Peyer's patch (tissue), 4 donors: ENCODE results near the gene ABLIM2. TPM values are rescaled to one million over a fixed set of nuclear protein-coding genes. Genes with fewer than 3 reads are reported as not detected.

Experiments used
- DNase-seq, 3 donors: peaks; one replicate each; pipeline ENCODE4 v3.0.0-alpha.2; 2017 to 2019
- H3K27ac ChIP-seq, 4 donors: fragments of 200-600 bp; sonication (generic); one replicate each; pipeline ENCODE4 v1.5.1; 2016 to 2019
- H3K27me3 ChIP-seq, 2 donors: fragments of 200-600 bp; sonication (generic); one replicate each; pipeline ENCODE4 v1.5.1; 2019
- H3K36me3 ChIP-seq, 3 donors: fragments of 200-600 bp; sonication (generic); one replicate each; pipeline ENCODE4 v1.5.1; 2016 to 2019
- H3K4me1 ChIP-seq, 4 donors: fragments of 200-600 bp; sonication (generic); one replicate each; pipeline ENCODE4 v1.5.1; 2016 to 2019
- H3K4me3 ChIP-seq, 4 donors: fragments of 200-600 bp; sonication (generic); 1 replicate in 3 of 4; 2 replicates in 1 of 4; pipeline ENCODE4 v1.5.1; 2016 to 2019; ENCODE audit warnings: mild to moderate bottlenecking in 1 of 4
- H3K9me3 ChIP-seq, 4 donors: fragments of 200-600 bp; sonication (generic); one replicate each; pipeline ENCODE4 v1.5.1; 2016 to 2019; ENCODE audit warnings: mild to moderate bottlenecking in 1 of 4
- CTCF ChIP-seq, 6 experiments: fragments of 450-650 bp in 4 of 6; fragments of 200-600 bp in 2 of 6; sonication (generic) in 1 of 6; IDR thresholded peaks; one replicate each; pipeline ENCODE4 v1.5.1; 2017 to 2019; ENCODE audit warnings: antibody characterized with exemption in 6 of 6, mild to moderate bottlenecking in 3 of 6, moderate library complexity in 1 of 6
- POLR2A ChIP-seq, 2 donors: fragments of 450-650 bp; IDR thresholded peaks; one replicate each; pipeline ENCODE4 v1.5.1; 2017; ENCODE audit warnings: antibody characterized with exemption in 2 of 2, mild to moderate bottlenecking in 2 of 2, moderate library complexity in 2 of 2
- total RNA-seq, 4 donors: library from RNA; depleted of rRNA; stranded (reverse); fragments of >200 nt; gene quantifications; one replicate each; pipeline ENCODE4 v1.1.0, GENCODE V29; 2016

Gene ABLIM2
- total RNA-seq, 4 donors from 2014 or later: 9.0 to 24.2 (median 11.7) TPM

- H3K4me3 ChIP-seq: no peak overlapping the region
Measured at GRCh38 chr4:7968262-7968896, 190.2 kb downstream of the ABLIM2 start.

GRCh38 chr4:7967501-7968261 is 190.9 kb downstream of the ABLIM2 start:
- TF ChIP-seq CTCF (IDR thresholded peaks at IDR 0.05) (no peak), POLR2A (IDR thresholded peaks at IDR 0.05) (no peak)
- no peak overlapping the region for H3K4me3 ChIP-seq
- peaks cover 0 to 53% (median 6%) of the 10 kb centered on the region in 4 donors for H3K4me1 ChIP-seq
- no peak for DNase-seq
- peak overlapping the region; percentile 49 to 90 (median 72) for H3K27ac ChIP-seq
- H3K9me3 ChIP-seq: no peaks in the 10 kb centered on the region
- no peaks in the 10 kb centered on the region for H3K27me3 ChIP-seq
- H3K36me3 ChIP-seq: no peaks in the 10 kb centered on the region

More at GRCh38 chr4:7968262-7968896, 190.2 kb downstream of the ABLIM2 start:
- no peak for DNase-seq
- Histone ChIP-seq H3K27ac (peak overlapping the region; percentile 49 to 90 (median 72)), H3K36me3 (no peaks in the 10 kb centered on the region), H3K9me3 (no peaks in the 10 kb centered on the region), H3K27me3 (no peaks in the 10 kb centered on the region), H3K4me1 (peaks cover 0 to 53% (median 6%) of the 10 kb centered on the region in 4 donors)
- no peak for TF ChIP-seq CTCF (IDR thresholded peaks at IDR 0.05)
- TF ChIP-seq POLR2A (IDR thresholded peaks at IDR 0.05): no peak

DNA sequence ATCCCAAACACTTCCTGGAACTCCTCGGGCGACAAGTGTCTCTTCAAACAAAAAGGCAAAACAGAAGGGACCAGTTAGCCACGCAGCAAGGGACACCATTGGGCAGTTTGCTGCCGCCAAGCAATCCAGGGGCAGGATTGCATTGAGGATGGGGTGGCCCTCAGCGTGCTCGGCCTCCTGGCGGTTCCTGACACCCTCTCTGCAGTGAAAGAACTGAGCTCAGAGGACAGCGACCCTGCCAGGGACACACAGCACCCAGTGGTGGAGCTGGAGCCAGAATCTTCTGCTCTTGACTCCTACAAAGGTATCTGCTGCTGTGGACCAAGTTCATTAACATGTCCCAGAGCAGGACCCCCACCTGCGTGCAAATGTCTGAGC is 191.6 kb downstream of the ABLIM2 start:
- Histone ChIP-seq H3K36me3 (no peaks in the 10 kb centered on the region), H3K4me3 (no peak overlapping the region), H3K4me1 (peaks cover 0 to 49% (median 6%) of the 10 kb centered on the region in 4 donors), H3K9me3 (no peaks in the 10 kb centered on the region), H3K27ac (peak overlapping the region in 1 of 4 donors; percentile 49), H3K27me3 (no peaks in the 10 kb centered on the region)
- no peak for TF ChIP-seq POLR2A (IDR thresholded peaks at IDR 0.05)
- no peak for TF ChIP-seq CTCF (IDR thresholded peaks at IDR 0.05)
- DNase-seq: no peak

GRCh38 chr4:7966281-7967062 is 192.1 kb downstream of the ABLIM2 start:
- Histone ChIP-seq H3K9me3 (no peaks in the 10 kb centered on the region), H3K4me1 (peaks cover 0 to 43% (median 6%) of the 10 kb centered on the region in 4 donors), H3K27me3 (no peaks in the 10 kb centered on the region), H3K27ac (peak overlapping the region in 1 of 4 donors; percentile 31), H3K36me3 (no peaks in the 10 kb centered on the region), H3K4me3 (no peak overlapping the region)
- no peak for DNase-seq
- no peak for TF ChIP-seq CTCF (IDR thresholded peaks at IDR 0.05)
- no peak for TF ChIP-seq POLR2A (IDR thresholded peaks at IDR 0.05)

DNA sequence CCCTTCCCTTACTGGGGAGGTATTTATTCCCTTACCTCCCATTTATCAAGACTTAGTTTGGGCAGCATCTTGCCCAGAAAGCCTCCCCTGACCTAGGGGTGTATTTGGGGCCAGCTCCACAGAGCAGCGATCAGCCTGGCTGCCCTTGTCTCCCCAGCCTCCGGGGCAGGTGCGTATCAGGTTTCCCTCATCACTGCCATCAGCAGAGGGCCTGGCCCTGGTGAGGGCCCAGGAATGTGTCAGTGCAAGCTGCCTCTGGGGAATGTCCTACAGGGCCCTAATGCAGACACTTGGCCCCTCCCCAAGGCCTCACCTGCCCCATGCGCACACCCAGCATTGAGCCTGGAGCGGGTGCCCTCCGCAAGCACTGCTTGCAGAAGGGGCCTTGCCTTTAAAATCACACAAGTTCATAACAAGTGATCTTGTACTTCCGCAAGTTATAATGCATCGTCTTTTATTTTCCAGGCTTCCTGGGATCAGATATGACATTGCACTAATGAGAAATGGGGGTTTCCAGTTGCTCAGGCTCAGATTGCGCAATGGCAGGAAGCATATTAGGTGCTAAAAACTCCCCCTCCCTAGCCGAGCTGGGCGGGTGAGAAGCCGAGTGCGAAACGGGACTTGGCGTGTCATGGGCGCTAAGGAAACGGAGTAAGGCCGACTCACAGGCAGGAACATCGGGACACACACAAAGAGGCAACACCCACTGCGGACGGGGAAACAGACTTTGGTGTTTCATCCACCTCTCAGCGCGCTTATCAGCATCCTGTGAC is 193.5 kb downstream of the ABLIM2 start:
- Histone ChIP-seq H3K27ac (peak overlapping the region in 3 of 4 donors; percentile 3 to 53 (median 32)), H3K4me3 (no peak overlapping the region), H3K9me3 (no peaks in the 10 kb centered on the region), H3K36me3 (no peaks in the 10 kb centered on the region), H3K27me3 (no peaks in the 10 kb centered on the region), H3K4me1 (peaks cover 0 to 43% (median 0%) of the 10 kb centered on the region in 4 donors)
- DNase-seq: peak in 1 of 3 donors; percentile 67
- TF ChIP-seq POLR2A (IDR thresholded peaks at IDR 0.05) (no peak), CTCF (IDR thresholded peaks at IDR 0.05) (no peak)
